ENCODE measurements around the gene WSB2.

DNA sequence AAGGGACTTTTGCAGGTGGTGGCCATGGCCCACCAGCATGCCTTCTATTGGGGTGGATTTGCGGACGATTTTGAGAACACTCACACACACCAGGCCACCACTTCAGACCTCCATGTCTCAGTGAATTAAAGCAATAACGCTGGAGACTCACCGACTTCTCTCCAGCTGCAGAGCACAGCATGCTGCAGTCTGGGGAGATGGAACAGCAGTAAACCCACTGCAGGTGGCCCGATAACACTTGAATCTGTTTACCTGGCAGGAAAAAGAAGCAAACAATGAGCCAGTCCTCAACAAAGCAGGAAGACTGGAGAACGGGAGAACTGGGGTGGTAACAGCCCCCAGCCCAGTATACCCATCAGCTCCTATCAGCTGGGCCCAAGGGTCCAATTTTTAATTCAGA lies 22.8 kb downstream of the WSB2 start:
- TF ChIP-seq, protein P1, sequence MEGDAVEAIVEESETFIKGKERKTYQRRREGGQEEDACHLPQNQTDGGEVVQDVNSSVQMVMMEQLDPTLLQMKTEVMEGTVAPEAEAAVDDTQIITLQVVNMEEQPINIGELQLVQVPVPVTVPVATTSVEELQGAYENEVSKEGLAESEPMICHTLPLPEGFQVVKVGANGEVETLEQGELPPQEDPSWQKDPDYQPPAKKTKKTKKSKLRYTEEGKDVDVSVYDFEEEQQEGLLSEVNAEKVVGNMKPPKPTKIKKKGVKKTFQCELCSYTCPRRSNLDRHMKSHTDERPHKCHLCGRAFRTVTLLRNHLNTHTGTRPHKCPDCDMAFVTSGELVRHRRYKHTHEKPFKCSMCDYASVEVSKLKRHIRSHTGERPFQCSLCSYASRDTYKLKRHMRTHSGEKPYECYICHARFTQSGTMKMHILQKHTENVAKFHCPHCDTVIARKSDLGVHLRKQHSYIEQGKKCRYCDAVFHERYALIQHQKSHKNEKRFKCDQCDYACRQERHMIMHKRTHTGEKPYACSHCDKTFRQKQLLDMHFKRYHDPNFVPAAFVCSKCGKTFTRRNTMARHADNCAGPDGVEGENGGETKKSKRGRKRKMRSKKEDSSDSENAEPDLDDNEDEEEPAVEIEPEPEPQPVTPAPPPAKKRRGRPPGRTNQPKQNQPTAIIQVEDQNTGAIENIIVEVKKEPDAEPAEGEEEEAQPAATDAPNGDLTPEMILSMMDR (IDR thresholded peaks at IDR 0.05): no peak
- no peak for TF ChIP-seq POLR2A (IDR thresholded peaks at IDR 0.05)
